ENCODE results near the gene PEDS1. TPM values are rescaled to one million over a fixed set of nuclear protein-coding genes. Genes with fewer than 3 reads are reported as not detected.

The PEDS1 gene
- total and polyA plus RNA-seq, 2 of the 13 experiments (the other 11 are each of a cell fraction or from before 2014, with no cell fraction given): 30.5 to 93.9 TPM

GRCh38 chr20:50192364-50193198, 39.1 kb upstream of the PEDS1 start (continued):
- TF ChIP-seq, protein P1, sequence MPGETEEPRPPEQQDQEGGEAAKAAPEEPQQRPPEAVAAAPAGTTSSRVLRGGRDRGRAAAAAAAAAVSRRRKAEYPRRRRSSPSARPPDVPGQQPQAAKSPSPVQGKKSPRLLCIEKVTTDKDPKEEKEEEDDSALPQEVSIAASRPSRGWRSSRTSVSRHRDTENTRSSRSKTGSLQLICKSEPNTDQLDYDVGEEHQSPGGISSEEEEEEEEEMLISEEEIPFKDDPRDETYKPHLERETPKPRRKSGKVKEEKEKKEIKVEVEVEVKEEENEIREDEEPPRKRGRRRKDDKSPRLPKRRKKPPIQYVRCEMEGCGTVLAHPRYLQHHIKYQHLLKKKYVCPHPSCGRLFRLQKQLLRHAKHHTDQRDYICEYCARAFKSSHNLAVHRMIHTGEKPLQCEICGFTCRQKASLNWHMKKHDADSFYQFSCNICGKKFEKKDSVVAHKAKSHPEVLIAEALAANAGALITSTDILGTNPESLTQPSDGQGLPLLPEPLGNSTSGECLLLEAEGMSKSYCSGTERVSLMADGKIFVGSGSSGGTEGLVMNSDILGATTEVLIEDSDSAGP (CRISPR knock-in tag; IDR thresholded peaks at IDR 0.05; ENCODE audit: borderline replicate concordance): peak; percentile 24; the same call in 1 of the 2 replicates
- TF ChIP-seq ZNF670 (CRISPR knock-in tag; IDR thresholded peaks at IDR 0.05; ENCODE audit: borderline replicate concordance) (no peak), NFYC (CRISPR knock-in tag; IDR thresholded peaks at IDR 0.05) (no peak), TFE3 (CRISPR knock-in tag; IDR thresholded peaks at IDR 0.05) (peak; percentile 63; the same call in 1 of the 2 replicates), ZNF362 (CRISPR knock-in tag; IDR thresholded peaks at IDR 0.05; ENCODE audit: borderline replicate concordance) (no peak), JARID2 (CRISPR knock-in tag; IDR thresholded peaks at IDR 0.05; ENCODE audit: insufficient replicate concordance) (peak; percentile 10), KLF6 (CRISPR knock-in tag; IDR thresholded peaks at IDR 0.05) (peak; percentile 40; the same call in 1 of the 2 replicates), AGO2 (optimal IDR thresholded peaks at IDR 0.05; ENCODE audit: low read depth, low read length) (peak; percentile 36), ZNF563 (CRISPR knock-in tag; IDR thresholded peaks at IDR 0.05) (peak; percentile 39; the same call in 1 of the 2 replicates), NFAT5 (CRISPR knock-in tag; IDR thresholded peaks at IDR 0.05) (0 out of 2 replicates have a peak, but pooled peaks have one; percentile 59), STAT6 (CRISPR knock-in tag; IDR thresholded peaks at IDR 0.05; ENCODE audit: borderline replicate concordance) (no peak), ZNF441 (CRISPR knock-in tag; IDR thresholded peaks at IDR 0.05; ENCODE audit: borderline replicate concordance) (no peak), REXO4 (CRISPR knock-in tag; IDR thresholded peaks at IDR 0.05; ENCODE audit: borderline replicate concordance) (no peak), TBX2 (CRISPR knock-in tag; IDR thresholded peaks at IDR 0.05; ENCODE audit: borderline replicate concordance) (peak; percentile 9; the same call in 1 of the 2 replicates), MEIS2 (CRISPR knock-in tag; IDR thresholded peaks at IDR 0.05) (peak; percentile 80; the same call in 1 of the 2 replicates)

All from HepG2 (cell line).